Measurements from ENCODE around the gene EML1.

Gene EML1

GRCh38 chr14:99829450-99829849, 36.2 kb downstream of the EML1 start:
- DNase-seq (ENCODE audit: low spot score), result no peak

DNA sequence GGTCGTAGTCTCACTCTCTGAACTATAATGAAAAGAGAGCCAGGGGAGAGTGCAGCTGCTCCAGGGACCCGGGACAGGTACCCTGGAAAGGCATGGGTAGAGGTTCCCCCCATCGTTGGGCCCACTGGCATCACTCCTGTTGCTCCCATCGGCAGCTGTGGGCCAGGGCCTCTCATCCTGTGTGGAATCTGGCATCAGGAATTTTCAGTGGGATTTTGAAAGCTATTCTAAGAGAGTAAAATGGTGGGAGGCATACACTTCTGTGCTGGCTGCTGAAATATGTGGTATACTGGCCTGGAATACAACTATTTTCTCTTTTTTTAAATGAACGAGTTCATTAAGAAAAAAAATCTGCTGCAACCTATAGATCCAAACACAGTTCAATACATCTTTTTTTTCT, 38.1 kb downstream of the EML1 start:
- DNase-seq (ENCODE audit: low spot score), result no peak

GRCh38 chr14:99831903-99832685, 38.9 kb downstream of the EML1 start:
- no peak for DNase-seq (ENCODE audit: low spot score)

DNA sequence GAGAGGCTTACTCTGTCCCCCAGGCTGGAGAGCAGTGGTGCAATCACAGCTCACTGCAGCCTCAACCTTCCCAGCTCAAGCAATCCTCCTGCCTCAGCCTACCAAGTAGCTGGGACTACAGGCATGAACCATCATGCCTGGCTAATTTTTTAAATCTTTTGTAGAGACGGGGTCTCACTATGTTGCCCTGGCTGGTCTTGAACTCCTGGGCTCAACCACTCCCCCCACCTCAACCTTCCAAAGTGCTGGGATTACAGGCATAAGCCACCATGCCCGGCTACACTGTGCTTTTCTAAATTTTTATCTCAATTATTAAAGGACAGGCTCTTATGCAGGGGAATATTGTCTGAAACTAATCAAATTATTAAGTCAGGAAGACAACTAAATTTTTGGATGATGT, 44.6 kb downstream of the EML1 start:
- no peak for DNase-seq (ENCODE audit: low spot score)

GRCh38 chr14:99838639-99839134, 45.5 kb downstream of the EML1 start:
- peak; percentile 36 for DNase-seq (ENCODE audit: low spot score)

- no peak for DNase-seq (ENCODE audit: low spot score)
These were observed 46.5 kb downstream of the EML1 start for GRCh38 chr14:99839696-99840095.

- DNase-seq (ENCODE audit: low spot score), result no peak
These were observed 47.1 kb downstream of the EML1 start for GRCh38 chr14:99840265-99840664.

DNA sequence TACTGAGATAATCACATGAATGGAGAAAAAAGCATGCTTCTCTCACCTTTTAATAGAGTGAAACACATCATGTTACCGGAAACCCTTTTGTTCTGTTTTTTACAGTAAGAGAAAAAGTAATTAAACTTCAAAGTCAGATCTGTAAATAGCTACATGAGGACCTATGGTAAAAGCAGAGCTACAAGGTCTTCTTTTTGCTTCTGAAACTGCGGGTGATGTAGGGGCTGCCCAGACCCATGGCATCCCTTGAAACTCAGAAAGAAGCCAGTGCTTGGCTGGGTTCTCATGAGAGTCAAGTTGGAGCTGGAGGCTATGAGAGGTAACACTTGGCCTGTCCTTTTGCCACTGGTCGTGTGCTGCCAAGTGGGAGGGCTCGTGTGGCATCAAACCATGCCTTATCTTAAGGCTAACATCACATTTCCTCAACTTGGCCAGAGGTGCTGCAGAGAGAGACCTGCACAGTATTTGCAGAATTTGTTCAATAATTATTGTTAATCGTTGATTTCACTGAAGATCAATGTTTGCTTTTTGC, 47.6 kb downstream of the EML1 start:
- no peak for DNase-seq (ENCODE audit: low spot score)

GRCh38 chr14:99841436-99842071, 48.3 kb downstream of the EML1 start:
- no peak for DNase-seq (ENCODE audit: low spot score)

DNA sequence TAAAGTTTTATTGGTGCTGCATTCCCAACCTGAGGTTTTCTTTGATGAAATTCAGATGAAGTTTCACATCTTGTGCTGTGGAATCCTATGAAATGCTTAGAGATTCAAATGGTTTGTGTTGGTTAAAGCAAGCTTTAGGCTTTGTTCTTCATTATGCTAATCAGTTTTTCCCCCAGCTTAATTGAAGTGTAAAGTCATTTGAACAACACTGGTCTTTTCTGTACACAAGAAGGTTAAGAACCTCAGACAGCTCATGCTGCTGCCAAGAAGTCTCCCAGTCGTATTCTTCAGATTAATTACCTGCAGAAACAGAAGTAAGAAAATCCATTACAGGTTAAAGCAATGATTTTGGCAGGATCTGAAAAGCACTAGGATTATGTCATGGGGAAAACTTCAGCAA, 48.9 kb downstream of the EML1 start:
- DNase-seq (ENCODE audit: low spot score), result no peak

- no peak for DNase-seq (ENCODE audit: low spot score)
These were observed 53.6 kb downstream of the EML1 start for GRCh38 chr14:99846808-99847207.

- DNase-seq (ENCODE audit: low spot score), result no peak
These were observed 57.5 kb downstream of the EML1 start for GRCh38 chr14:99850709-99851108.

DNA sequence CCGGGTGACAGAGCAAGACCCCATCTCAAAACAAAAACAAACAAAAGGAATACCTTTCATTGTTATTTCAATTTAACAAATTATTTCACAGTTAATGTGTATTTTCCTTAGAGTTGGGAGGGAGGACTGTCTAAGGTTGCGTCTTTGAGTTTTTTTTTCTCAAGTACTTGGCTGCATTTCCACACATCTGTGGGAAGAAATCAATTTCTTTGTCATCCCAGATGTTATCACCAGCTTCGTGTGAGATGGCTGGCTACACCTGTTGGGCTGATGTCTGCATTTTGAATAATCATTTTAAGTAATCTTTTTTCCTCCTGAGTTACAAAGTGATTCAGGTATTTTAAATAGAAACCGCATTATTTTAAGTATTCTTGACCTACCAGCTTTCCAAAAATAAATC, 59.4 kb downstream of the EML1 start:
- DNase-seq (ENCODE audit: low spot score), result no peak

- DNase-seq (ENCODE audit: low spot score), result peak; percentile 52
These were observed 60.0 kb downstream of the EML1 start for GRCh38 chr14:99853206-99853605.

DNA sequence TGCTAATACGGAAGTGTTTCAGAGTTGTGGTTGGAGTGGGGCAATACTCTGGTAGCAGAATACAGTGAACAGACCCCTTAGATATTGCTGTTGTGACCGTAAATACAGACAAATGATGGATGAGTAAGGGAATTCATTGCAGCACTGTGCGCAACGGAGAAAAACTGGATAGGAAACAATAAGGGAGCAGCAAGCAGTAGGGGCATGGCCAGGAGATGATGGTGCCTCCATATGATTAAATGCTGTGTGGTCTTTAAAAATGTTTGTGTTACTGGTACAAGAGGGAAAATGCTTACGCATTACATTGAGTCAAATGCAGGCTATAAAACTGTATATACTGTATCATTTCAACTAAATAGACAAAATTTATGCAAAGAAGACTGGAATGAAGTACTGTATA, 61.6 kb downstream of the EML1 start:
- DNase-seq (ENCODE audit: low spot score), result no peak

DNA sequence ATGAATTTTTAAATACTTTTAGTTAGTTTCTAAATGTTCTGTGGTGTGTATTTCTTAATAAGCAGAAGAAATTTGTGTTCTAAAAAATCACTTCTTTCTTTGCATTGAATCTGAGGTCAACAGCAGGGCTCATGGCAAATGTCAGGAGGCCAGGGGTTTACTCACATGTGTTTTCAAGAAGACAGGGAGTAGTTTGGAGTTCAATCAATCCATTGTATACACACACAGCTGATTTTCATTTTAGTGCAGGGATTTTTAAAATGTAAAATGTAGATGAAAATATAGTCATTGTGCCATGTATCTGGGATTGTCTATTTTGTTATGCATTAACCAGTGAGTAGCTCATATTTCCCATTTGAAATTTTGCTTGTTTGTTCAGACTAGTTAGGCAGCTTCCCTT, 62.1 kb downstream of the EML1 start:
- no peak for DNase-seq (ENCODE audit: low spot score)

- DNase-seq (ENCODE audit: low spot score), result no peak
These were observed 64.3 kb downstream of the EML1 start for GRCh38 chr14:99857551-99857950.

GRCh38 chr14:99860219-99860618, 67.0 kb downstream of the EML1 start:
- DNase-seq (ENCODE audit: low spot score), result no peak

DNA sequence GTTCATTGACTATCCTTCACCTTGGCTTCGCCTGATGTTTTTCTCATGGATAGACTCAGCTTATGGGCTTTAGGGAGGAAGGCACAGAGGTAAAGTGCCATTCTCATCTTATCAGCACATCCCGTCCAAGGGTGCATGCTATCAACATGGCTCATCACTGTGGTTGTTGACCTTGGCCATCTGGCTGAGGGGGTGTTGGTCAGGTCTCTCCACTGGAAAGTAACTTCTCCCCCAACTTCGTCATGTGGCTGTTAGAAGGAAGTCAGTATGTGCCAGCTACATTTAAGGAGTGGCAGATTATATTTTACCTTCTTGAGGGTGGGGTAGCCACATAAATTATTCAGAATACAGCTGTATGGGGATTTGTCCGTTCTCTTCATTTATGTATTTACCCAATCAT, 68.9 kb downstream of the EML1 start:
- no peak for DNase-seq (ENCODE audit: low spot score)

DNA sequence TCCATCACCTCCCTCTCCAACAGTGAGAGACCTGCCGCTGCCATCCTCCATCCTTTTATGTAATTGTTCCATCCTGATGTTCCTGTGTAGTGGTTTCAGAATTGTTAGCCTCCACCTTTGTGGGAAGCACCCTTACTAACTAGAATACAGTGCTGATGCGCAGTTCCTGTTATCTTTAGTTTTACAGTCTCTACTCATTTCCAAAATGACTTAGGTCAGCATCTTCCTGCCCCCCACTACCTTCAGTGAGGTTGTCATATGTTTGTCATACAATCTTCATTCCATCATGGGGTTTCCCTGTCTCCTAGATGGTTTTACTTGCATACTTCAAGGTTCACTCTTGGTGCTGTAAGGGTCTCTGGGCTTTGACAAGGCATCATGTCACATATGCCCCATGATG, 69.8 kb downstream of the EML1 start:
- DNase-seq (ENCODE audit: low spot score), result no peak

DNA sequence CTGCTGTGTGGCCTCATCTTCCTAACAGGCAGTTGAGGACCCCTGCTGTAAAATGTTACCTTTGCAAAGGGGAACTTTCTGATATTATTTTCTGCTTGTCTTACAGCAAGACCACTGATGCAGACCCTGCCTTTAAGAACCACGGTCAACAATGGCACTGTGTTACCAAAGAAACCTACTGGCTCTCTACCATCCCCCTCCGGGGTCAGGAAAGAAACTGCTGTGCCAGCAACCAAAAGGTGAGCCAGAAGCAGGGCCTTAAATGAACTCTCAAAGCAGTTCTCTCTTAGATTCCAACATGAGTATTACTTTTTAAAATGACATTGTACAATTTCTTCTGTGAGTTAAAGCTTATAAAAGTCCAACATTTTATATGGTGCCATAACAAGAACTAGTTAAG, 72.2 kb downstream of the EML1 start:
- DNase-seq (ENCODE audit: low spot score), result no peak

- DNase-seq (ENCODE audit: low spot score), result no peak
These were observed 77.4 kb downstream of the EML1 start for GRCh38 chr14:99870617-99871016.

GRCh38 chr14:99871771-99872170, 78.6 kb downstream of the EML1 start:
- no peak for DNase-seq (ENCODE audit: low spot score)

Data from AG20443 (cell line).